GM12878 (cell line): ENCODE data around the gene JAG1. TPM values are rescaled to one million over a fixed set of nuclear protein-coding genes. Genes with fewer than 3 reads are reported as not detected.

Source experiments
- LARP7 ChIP-seq: fragments of 450-650 bp; IDR thresholded peaks from 2 replicates; pipeline ENCODE4 v1.6.1; 2017; ENCODE audit warnings: mild to moderate bottlenecking
- RFX5 ChIP-seq: IDR thresholded peaks from 2 replicates; pipeline ENCODE4 v1.6.1; 2011; ENCODE audit warnings: low read depth, low read length, improper control_type of control experiment
- TCF3 ChIP-seq: IDR thresholded peaks from 2 replicates; pipeline ENCODE4 v1.6.1; 2012; ENCODE audit warnings: low read depth, mild to moderate bottlenecking, low read length, borderline replicate concordance; ENCODE audit not compliant: insufficient read depth
- YY1 ChIP-seq: IDR thresholded peaks from 2 replicates; pipeline ENCODE4 v1.6.1; 2011; ENCODE audit warnings: low read depth, mild to moderate bottlenecking, low read length
- ZBTB11 ChIP-seq: fragments of 450-650 bp; formaldehyde crosslinking; IDR thresholded peaks from 2 replicates; pipeline ENCODE4 v1.5.0; 2022; ENCODE audit warnings: mild to moderate bottlenecking, missing genetic modification characterization
- ZBTB40 ChIP-seq: fragments of 450-650 bp; IDR thresholded peaks from 2 replicates; pipeline ENCODE4 v1.6.1; 2016; ENCODE audit warnings: mild to moderate bottlenecking, moderate library complexity, borderline replicate concordance
- ZSCAN29 ChIP-seq: fragments of 450-650 bp; IDR thresholded peaks from 2 replicates; pipeline ENCODE4 v1.6.1; 2017; ENCODE audit warnings: mild to moderate bottlenecking, moderate library complexity
- polyA plus RNA-seq, 11 experiments: library from polyadenylated mRNA; depleted of rRNA in 4 of 11; unstranded in 6 of 11; stranded (reverse) in 5 of 11; fragments of >200 nt; fragmentation: Nextera tagmentation in 4 of 11; fragmentation: Illumina TruSeq in 1 of 11; extraction: Ambion mirVana in 4 of 11; extraction: Trizol in 1 of 11; gene quantifications; 1 replicate in 1 of 11; 2 replicates in 10 of 11; pipeline versions ENCODE4 v1.2.1 to v1.2.3, GENCODE V29; 2011 to 2016; ENCODE audit warnings: inconsistent platforms in 2 of 11, missing spikeins in 2 of 11, low read depth in 1 of 11
- total RNA-seq, 4 experiments: library from RNA; depleted of rRNA in 3 of 4; stranded (reverse); fragments of >200 nt in 3 of 4; fragmentation: Illumina TruSeq in 1 of 4; extraction: Trizol in 1 of 4; gene quantifications; 2 replicates each; pipeline versions ENCODE4 v1.2.1 to v1.2.3, GENCODE V29; 2013 to 2021
- TF ChIP-seq, protein P1 (sequence below): fragments of 450-650 bp; IDR thresholded peaks from 2 replicates; pipeline ENCODE4 v1.6.1; 2017; ENCODE audit warnings: low read depth, mild to moderate bottlenecking, moderate library complexity
- TF ChIP-seq, protein P2 (sequence below): IDR thresholded peaks from 2 replicates; pipeline ENCODE4 v1.6.1; 2011; ENCODE audit warnings: low read depth, mild to moderate bottlenecking, low read length, moderate library complexity, borderline replicate concordance; ENCODE audit errors: extremely low read depth
- TF ChIP-seq, protein P3 (sequence below): fragments of 450-650 bp; IDR thresholded peaks from 2 replicates; pipeline ENCODE4 v1.6.1; 2017; ENCODE audit warnings: borderline replicate concordance
- TF ChIP-seq, protein P4 (sequence below): fragments of 450-650 bp; IDR thresholded peaks from 2 replicates; pipeline ENCODE4 v1.6.1; 2016; ENCODE audit warnings: mild to moderate bottlenecking

JAG1 gene
- total and polyA plus RNA-seq, 10 of the 15 experiments (the other 5 are each of a cell fraction or from before 2014, with no cell fraction given), result 0.66 to 6.9 (median 1.8) TPM

DNA sequence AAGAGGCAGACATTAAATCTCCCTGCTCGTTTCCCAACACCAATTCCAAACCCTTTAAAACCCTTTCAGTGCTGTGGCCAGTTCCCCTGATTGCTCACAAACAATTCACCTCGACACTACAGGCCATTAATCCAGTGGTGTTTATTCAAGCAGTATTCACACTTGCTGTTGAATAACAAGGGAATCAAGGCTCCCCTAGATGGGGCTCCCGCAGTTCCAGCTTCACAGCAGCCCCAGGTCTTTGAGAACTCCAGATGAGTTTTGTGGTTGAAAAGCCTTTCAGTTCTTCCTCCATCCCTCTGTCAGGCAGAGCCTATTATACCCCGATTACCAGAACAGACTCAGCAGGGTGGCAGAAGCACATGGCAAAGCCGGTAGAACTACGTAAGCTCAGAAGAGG is 36.2 kb downstream of the JAG1 start (continued):
- TF ChIP-seq ZBTB11 (no peak), ZBTB40 (no peak), YY1 (no peak), TCF3 (no peak), ZSCAN29 (no peak), LARP7 (no peak), RFX5 (no peak)
- TF ChIP-seq, protein P1, sequence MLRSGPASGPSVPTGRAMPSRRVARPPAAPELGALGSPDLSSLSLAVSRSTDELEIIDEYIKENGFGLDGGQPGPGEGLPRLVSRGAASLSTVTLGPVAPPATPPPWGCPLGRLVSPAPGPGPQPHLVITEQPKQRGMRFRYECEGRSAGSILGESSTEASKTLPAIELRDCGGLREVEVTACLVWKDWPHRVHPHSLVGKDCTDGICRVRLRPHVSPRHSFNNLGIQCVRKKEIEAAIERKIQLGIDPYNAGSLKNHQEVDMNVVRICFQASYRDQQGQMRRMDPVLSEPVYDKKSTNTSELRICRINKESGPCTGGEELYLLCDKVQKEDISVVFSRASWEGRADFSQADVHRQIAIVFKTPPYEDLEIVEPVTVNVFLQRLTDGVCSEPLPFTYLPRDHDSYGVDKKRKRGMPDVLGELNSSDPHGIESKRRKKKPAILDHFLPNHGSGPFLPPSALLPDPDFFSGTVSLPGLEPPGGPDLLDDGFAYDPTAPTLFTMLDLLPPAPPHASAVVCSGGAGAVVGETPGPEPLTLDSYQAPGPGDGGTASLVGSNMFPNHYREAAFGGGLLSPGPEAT, result no peak
- TF ChIP-seq, protein P2, sequence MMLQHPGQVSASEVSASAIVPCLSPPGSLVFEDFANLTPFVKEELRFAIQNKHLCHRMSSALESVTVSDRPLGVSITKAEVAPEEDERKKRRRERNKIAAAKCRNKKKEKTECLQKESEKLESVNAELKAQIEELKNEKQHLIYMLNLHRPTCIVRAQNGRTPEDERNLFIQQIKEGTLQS, result no peak
- TF ChIP-seq, protein P3, sequence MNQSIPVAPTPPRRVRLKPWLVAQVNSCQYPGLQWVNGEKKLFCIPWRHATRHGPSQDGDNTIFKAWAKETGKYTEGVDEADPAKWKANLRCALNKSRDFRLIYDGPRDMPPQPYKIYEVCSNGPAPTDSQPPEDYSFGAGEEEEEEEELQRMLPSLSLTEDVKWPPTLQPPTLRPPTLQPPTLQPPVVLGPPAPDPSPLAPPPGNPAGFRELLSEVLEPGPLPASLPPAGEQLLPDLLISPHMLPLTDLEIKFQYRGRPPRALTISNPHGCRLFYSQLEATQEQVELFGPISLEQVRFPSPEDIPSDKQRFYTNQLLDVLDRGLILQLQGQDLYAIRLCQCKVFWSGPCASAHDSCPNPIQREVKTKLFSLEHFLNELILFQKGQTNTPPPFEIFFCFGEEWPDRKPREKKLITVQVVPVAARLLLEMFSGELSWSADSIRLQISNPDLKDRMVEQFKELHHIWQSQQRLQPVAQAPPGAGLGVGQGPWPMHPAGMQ, result no peak
- TF ChIP-seq, protein P4, sequence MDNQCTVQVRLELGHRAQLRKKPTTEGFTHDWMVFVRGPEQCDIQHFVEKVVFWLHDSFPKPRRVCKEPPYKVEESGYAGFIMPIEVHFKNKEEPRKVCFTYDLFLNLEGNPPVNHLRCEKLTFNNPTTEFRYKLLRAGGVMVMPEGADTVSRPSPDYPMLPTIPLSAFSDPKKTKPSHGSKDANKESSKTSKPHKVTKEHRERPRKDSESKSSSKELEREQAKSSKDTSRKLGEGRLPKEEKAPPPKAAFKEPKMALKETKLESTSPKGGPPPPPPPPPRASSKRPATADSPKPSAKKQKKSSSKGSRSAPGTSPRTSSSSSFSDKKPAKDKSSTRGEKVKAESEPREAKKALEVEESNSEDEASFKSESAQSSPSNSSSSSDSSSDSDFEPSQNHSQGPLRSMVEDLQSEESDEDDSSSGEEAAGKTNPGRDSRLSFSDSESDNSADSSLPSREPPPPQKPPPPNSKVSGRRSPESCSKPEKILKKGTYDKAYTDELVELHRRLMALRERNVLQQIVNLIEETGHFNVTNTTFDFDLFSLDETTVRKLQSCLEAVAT, result no peak
